Peyer's patch (tissue), 4 donors: ENCODE results near the gene DPF3.

ENCODE experiments used
- POLR2A ChIP-seq, 2 donors: fragments of 450-650 bp; IDR thresholded peaks; one replicate each; pipeline ENCODE4 v1.5.1; 2017; ENCODE audit warnings: antibody characterized with exemption in 2 of 2, mild to moderate bottlenecking in 2 of 2, moderate library complexity in 2 of 2
- TF ChIP-seq, protein P1 (sequence below), 6 experiments: fragments of 450-650 bp in 4 of 6; fragments of 200-600 bp in 2 of 6; sonication (generic) in 1 of 6; IDR thresholded peaks; one replicate each; pipeline ENCODE4 v1.5.1; 2017 to 2019; ENCODE audit warnings: antibody characterized with exemption in 6 of 6, mild to moderate bottlenecking in 3 of 6, moderate library complexity in 1 of 6

DNA sequence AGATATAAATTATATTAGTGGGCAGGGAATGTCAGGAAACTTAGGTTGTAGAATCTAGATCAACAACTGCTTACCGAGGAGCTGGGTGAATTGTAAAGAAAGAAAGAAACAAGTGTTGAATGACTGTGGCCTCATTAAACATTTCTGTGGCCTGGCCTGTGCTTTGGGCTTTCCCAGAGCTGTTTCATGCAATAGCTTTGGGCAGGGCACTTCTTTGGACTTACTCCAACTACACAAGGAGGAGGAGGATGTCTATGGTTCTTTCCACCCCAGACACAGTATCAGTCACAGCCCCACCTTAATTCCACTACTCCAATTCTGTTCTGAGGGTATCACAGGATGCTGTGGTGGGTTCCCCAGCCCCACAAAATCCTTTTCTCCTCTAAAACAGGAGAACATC, 38.0 kb downstream of the DPF3 start:
- TF ChIP-seq, protein P1, sequence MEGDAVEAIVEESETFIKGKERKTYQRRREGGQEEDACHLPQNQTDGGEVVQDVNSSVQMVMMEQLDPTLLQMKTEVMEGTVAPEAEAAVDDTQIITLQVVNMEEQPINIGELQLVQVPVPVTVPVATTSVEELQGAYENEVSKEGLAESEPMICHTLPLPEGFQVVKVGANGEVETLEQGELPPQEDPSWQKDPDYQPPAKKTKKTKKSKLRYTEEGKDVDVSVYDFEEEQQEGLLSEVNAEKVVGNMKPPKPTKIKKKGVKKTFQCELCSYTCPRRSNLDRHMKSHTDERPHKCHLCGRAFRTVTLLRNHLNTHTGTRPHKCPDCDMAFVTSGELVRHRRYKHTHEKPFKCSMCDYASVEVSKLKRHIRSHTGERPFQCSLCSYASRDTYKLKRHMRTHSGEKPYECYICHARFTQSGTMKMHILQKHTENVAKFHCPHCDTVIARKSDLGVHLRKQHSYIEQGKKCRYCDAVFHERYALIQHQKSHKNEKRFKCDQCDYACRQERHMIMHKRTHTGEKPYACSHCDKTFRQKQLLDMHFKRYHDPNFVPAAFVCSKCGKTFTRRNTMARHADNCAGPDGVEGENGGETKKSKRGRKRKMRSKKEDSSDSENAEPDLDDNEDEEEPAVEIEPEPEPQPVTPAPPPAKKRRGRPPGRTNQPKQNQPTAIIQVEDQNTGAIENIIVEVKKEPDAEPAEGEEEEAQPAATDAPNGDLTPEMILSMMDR (IDR thresholded peaks at IDR 0.05) = no peak
- no peak for TF ChIP-seq POLR2A (IDR thresholded peaks at IDR 0.05)
